Activated CD4-positive, alpha-beta memory T cell treated with anti-CD3 and anti-CD28 coated beads, Interleukin-2, amount 10 ng/mL, durations not matched to agents 7 days and 5 days (primary cell): ENCODE data around the gene CNOT9. TPM values are rescaled to one million over a fixed set of nuclear protein-coding genes. Genes with fewer than 3 reads are reported as not detected.

Experiments used
- CTCF ChIA-PET: fragments of 350-600 bp; sonication (Branson Sonifier 250); formaldehyde crosslinking; loops from one replicate; lab custom pipeline; 2021; ENCODE audit warnings: antibody characterized with exemption, inconsistent platforms; lab: Charles Lee
- POLR2A ChIA-PET: fragments of 350-600 bp; sonication (Branson Sonifier 250); formaldehyde crosslinking; loops from one replicate; lab custom pipeline; 2021; ENCODE audit warnings: antibody characterized with exemption; lab: Charles Lee
- DNase-seq: peaks from one replicate; pipeline ENCODE4 v3.0.0-alpha.2; 2020
- H3K27ac Mint-ChIP-seq: one replicate; pipeline ENCODE4 v1.8.0; 2021; ENCODE audit warnings: mild to moderate bottlenecking, mixed read lengths
- H3K27me3 Mint-ChIP-seq: one replicate; pipeline ENCODE4 v1.8.0; 2021; ENCODE audit warnings: mixed read lengths
- H3K36me3 Mint-ChIP-seq: one replicate; pipeline ENCODE4 v1.8.0; 2021; ENCODE audit warnings: low read depth, mixed read lengths
- H3K4me1 Mint-ChIP-seq: one replicate; pipeline ENCODE4 v1.8.0; 2021; ENCODE audit warnings: mixed read lengths
- H3K4me3 Mint-ChIP-seq: one replicate; pipeline ENCODE4 v1.8.0; 2021; ENCODE audit warnings: mild to moderate bottlenecking, mixed read lengths
- H3K9me3 Mint-ChIP-seq: one replicate; pipeline ENCODE4 v1.8.0; 2021; ENCODE audit warnings: mixed read lengths
- total RNA-seq, 2 experiments: library from RNA; stranded (reverse); gene quantifications; one replicate each; pipeline ENCODE4 v1.2.3, GENCODE V29; 2021

The CNOT9 gene
- total RNA-seq, 2 experiments from 2014 or later, result 77.1 to 77.3 TPM

DNA sequence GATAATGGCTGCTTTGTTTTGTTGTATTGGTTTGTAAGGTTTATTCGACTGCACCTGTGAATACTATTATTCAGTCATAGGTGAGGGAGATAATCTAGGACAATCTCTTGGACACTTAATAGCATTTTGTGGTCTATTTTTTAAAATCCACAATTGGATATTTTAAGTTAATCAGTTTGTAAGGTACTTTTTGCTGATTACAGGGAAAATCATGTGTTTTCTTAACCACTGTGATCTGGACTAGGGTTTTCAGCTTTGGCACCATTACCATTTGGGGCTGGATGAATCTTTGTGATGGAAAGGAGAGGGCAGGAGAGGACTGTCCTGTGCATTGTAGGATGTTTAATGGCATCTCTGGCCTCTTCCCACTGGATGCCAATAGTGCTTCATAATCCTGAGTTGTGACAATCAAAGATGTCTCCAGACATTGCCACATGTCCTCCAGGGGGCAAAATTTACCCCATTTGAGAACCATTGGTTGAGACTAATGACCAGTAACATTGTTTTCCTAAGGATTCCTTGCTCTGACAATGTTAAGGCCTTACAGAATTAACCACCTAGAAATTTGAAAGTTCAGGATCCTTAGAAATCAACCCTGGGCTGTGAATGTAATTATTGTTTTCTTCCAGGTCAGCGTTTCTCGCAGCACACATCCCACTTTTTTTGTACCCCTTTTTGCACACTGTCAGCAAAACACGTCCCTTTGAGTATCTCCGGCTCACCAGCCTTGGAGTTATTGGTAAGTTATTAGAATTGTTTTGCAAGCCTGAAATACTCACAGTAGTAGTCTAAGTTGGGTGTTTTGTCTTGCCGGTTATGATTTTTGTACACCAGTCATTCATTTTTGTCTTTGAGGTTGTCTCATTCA, 15.6 kb downstream of the CNOT9 start:
- CTCF ChIA-PET, result no interaction called here
- Mint-ChIP-seq H3K27ac (no peak overlapping the region), H3K27me3 (no peaks in the 10 kb centered on the region), H3K4me1 (peaks cover 28% of the 10 kb centered on the region), H3K4me3 (no peak overlapping the region), H3K36me3 (peaks cover 55% of the 10 kb centered on the region), H3K9me3 (no peaks in the 10 kb centered on the region)
- POLR2A ChIA-PET, result no interaction called here
- no peak for DNase-seq

GRCh38 chr2:218585541-218585940, 16.9 kb downstream of the CNOT9 start:
- ChIA-PET POLR2A (interaction anchor here (1.1 kb wide), 1 partner anchor 13 kb away, joined by 3 read pairs; no protein-coding TSS in a partner anchor), CTCF (no interaction called here)
- peaks cover 60% of the 10 kb centered on the region for H3K36me3 Mint-ChIP-seq
- no peak overlapping the region for H3K27ac Mint-ChIP-seq
- H3K4me3 Mint-ChIP-seq, result no peak overlapping the region
- DNase-seq, result no peak
- no peaks in the 10 kb centered on the region for H3K27me3 Mint-ChIP-seq
- peaks cover 23% of the 10 kb centered on the region for H3K4me1 Mint-ChIP-seq
- H3K9me3 Mint-ChIP-seq, result no peaks in the 10 kb centered on the region

- DNase-seq, result no peak
These were observed 36.8 kb downstream of the CNOT9 start for GRCh38 chr2:218605432-218605831.

DNA sequence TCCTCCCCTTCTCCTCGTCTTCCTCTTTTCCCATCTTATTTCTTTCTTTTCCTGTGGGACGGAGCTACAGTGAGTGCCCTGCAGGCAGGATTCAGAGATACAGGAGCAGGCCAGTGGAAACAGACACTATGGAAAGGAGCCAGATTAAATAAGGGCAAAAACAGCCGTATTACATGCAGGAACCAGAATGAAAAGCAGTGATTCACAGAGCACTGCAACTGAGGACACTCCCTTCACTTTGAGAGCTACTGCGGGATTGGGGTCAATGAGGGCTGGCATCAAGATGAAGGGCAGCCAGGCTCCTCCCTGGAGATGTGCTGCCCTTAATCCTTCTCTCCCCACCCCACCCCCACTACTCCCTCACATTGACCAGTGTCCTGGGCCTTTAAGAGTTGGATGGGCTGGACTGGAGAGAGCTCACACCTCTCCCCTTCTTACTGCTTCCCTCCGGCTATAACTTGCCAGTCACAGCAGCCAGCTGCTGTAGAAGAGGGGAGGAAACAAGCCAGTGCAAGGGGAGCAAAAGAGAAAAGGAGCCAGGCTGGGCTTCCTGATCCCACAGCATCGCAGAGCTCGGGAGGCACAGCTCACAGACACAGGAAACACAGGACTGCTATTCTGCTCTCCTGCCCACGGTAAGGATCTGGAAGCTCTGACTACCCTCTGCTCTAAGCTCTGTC, 38.9 kb downstream of the CNOT9 start, which contains the start of gene PLCD4:
Gene PLCD4 (plus strand): TSS at position 464 of the 680 bp plus-strand sequence. CDS start 7,841 bp downstream, outside the sequence.
- DNase-seq, result no peak
- ChIA-PET POLR2A (interaction anchor here (1.1 to 1.4 kb wide), 2 partner anchors 9 to 201 kb away, joined by 3 to 6 read pairs; no protein-coding TSS in a partner anchor), CTCF (interaction anchor here (1.0 kb wide), 1 partner anchor 25 kb away, joined by 3 read pairs; no protein-coding TSS in a partner anchor)
- no peaks in the 10 kb centered on the region for H3K4me1 Mint-ChIP-seq
- no peak within 1 kb of the TSS for H3K4me3 Mint-ChIP-seq
- no peaks in the 10 kb centered on the region for H3K9me3 Mint-ChIP-seq
- H3K36me3 Mint-ChIP-seq, result no peaks in the 10 kb centered on the region
- H3K27ac Mint-ChIP-seq, result no peak within 1 kb of the TSS
- peaks cover 27% of the 10 kb centered on the region for H3K27me3 Mint-ChIP-seq

More at GRCh38 chr2:218605432-218605831, 36.8 kb downstream of the CNOT9 start:
- peaks cover 22% of the 10 kb centered on the region for H3K27me3 Mint-ChIP-seq
- H3K4me3 Mint-ChIP-seq, result no peak overlapping the region
- H3K4me1 Mint-ChIP-seq, result no peaks in the 10 kb centered on the region
- no peaks in the 10 kb centered on the region for H3K36me3 Mint-ChIP-seq
- POLR2A ChIA-PET, result no interaction called here
- H3K9me3 Mint-ChIP-seq, result no peaks in the 10 kb centered on the region
- CTCF ChIA-PET, result no interaction called here
- H3K27ac Mint-ChIP-seq, result no peak overlapping the region

GRCh38 chr2:218615868-218616315, 47.3 kb downstream of the CNOT9 start:
- ChIA-PET CTCF (interaction anchor here (1.1 kb wide), 1 partner anchor 94 kb away, joined by 3 read pairs; the partner anchor contains the start of gene TTLL4), POLR2A (interaction anchor here (1.3 kb wide), 1 partner anchor 13 kb away, joined by 3 read pairs; no protein-coding TSS in a partner anchor)
- Mint-ChIP-seq H3K27me3 (peaks cover 5% of the 10 kb centered on the region), H3K4me3 (no peak overlapping the region), H3K36me3 (no peaks in the 10 kb centered on the region), H3K4me1 (no peaks in the 10 kb centered on the region), H3K27ac (no peak overlapping the region), H3K9me3 (no peaks in the 10 kb centered on the region)
- DNase-seq, result no peak

GRCh38 chr2:218618102-218618860, 49.6 kb downstream of the CNOT9 start:
- Mint-ChIP-seq H3K4me3 (no peak overlapping the region), H3K27me3 (no peaks in the 10 kb centered on the region), H3K36me3 (no peaks in the 10 kb centered on the region), H3K9me3 (no peaks in the 10 kb centered on the region), H3K27ac (no peak overlapping the region), H3K4me1 (no peaks in the 10 kb centered on the region)
- no peak for DNase-seq
- ChIA-PET POLR2A (no interaction called here), CTCF (no interaction called here)

DNA sequence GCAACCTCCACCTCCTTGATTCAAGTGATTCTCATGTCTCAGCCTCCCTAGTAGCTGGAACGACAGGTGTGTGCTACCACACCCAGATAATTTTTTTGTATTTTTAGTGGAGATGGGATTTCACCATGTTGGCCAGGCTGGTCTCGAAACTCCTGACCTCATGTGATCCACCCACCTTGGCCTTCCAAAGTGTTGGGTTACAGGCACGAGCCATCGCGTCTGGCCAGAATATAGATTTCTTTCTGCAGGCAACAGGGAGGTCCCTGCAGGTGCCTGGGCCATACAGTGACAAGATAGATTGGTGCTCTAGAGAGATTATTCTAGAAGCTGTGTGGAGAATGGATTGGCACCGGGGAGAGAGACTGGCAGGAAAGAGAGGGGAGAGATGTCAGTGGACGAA, 52.4 kb downstream of the CNOT9 start:
- Mint-ChIP-seq H3K4me1 (no peaks in the 10 kb centered on the region), H3K4me3 (no peak overlapping the region), H3K36me3 (no peaks in the 10 kb centered on the region), H3K27me3 (no peaks in the 10 kb centered on the region), H3K9me3 (no peaks in the 10 kb centered on the region), H3K27ac (no peak overlapping the region)
- CTCF ChIA-PET, result interaction anchor here (0.6 kb wide), 1 partner anchor 66 kb away, joined by 4 read pairs; no protein-coding TSS in a partner anchor
- POLR2A ChIA-PET, result no interaction called here
- no peak for DNase-seq

GRCh38 chr2:218622606-218623365, 54.1 kb downstream of the CNOT9 start:
- H3K4me3 Mint-ChIP-seq, result no peak overlapping the region
- no peaks in the 10 kb centered on the region for H3K9me3 Mint-ChIP-seq
- H3K4me1 Mint-ChIP-seq, result peaks cover 2% of the 10 kb centered on the region
- ChIA-PET CTCF (no interaction called here), POLR2A (no interaction called here)
- no peaks in the 10 kb centered on the region for H3K36me3 Mint-ChIP-seq
- DNase-seq, result no peak
- H3K27me3 Mint-ChIP-seq, result no peaks in the 10 kb centered on the region
- H3K27ac Mint-ChIP-seq, result no peak overlapping the region

DNA sequence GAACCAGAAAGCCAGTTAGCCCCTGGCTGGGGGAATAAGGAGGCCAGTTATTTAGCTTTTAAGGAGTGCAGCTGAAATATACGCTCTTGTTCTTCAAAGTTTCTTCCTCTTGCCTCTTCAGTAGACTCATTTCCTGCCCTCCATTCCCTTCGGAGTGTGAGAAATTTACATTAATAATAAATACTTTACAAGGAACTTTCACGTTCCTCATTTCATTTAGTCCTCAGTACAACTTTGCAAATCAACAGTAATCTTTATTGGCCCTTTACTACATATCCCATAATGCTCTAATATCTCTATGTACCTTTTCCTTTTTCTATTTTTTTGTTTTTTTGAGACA, 54.7 kb downstream of the CNOT9 start:
- no peak overlapping the region for H3K4me3 Mint-ChIP-seq
- H3K36me3 Mint-ChIP-seq, result no peaks in the 10 kb centered on the region
- no peaks in the 10 kb centered on the region for H3K27me3 Mint-ChIP-seq
- H3K9me3 Mint-ChIP-seq, result no peaks in the 10 kb centered on the region
- ChIA-PET CTCF (interaction anchor here (1.0 kb wide), 1 partner anchor 25 kb away, joined by 3 read pairs; no protein-coding TSS in a partner anchor), POLR2A (no interaction called here)
- DNase-seq, result no peak
- no peak overlapping the region for H3K27ac Mint-ChIP-seq
- peaks cover 5% of the 10 kb centered on the region for H3K4me1 Mint-ChIP-seq

GRCh38 chr2:218626369-218626768, 57.7 kb downstream of the CNOT9 start:
- H3K27ac Mint-ChIP-seq, result no peak overlapping the region
- DNase-seq, result no peak
- CTCF ChIA-PET, result no interaction called here
- no peaks in the 10 kb centered on the region for H3K9me3 Mint-ChIP-seq
- no peak overlapping the region for H3K4me3 Mint-ChIP-seq
- H3K27me3 Mint-ChIP-seq, result no peaks in the 10 kb centered on the region
- H3K36me3 Mint-ChIP-seq, result no peaks in the 10 kb centered on the region
- H3K4me1 Mint-ChIP-seq, result peaks cover 10% of the 10 kb centered on the region
- POLR2A ChIA-PET, result interaction anchor here (0.7 kb wide), 1 partner anchor 22 kb away, joined by 3 read pairs; no protein-coding TSS in a partner anchor

- H3K9me3 Mint-ChIP-seq, result no peaks in the 10 kb centered on the region
- CTCF ChIA-PET, result interaction anchor here (0.7 to 1.6 kb wide), 3 partner anchors 20 to 162 kb away, joined by 3 to 4 read pairs (median 3); no protein-coding TSS in a partner anchor
These were observed 59.3 kb downstream of the CNOT9 start for GRCh38 chr2:218627939-218628338.

More at GRCh38 chr2:218627939-218628338, 59.3 kb downstream of the CNOT9 start:
- DNase-seq, result no peak
- Mint-ChIP-seq H3K27me3 (no peaks in the 10 kb centered on the region), H3K4me3 (no peak overlapping the region), H3K36me3 (peaks cover 4% of the 10 kb centered on the region), H3K4me1 (peaks cover 10% of the 10 kb centered on the region), H3K27ac (no peak overlapping the region)
- POLR2A ChIA-PET, result interaction anchor here (0.7 to 1.3 kb wide), 4 partner anchors 12 to 81 kb away, joined by 3 to 4 read pairs (median 3); partner anchors contain the start of genes BCS1L and ZNF142
